PC-9 (cell line): ENCODE measurements around the gene PSMG4. TPM values are rescaled to one million over a fixed set of nuclear protein-coding genes. Genes with fewer than 3 reads are reported as not detected.
"Not testable (repeated sequence)": the region's sequence is repeated elsewhere in the genome, so short reads cannot be mapped to it uniquely, and the experiment has no call there.

Experiments
- BruUV-seq: library from RNA; stranded (reverse); fragments of 400-500 nt; replicated peaks from 2 replicates; lab custom pipeline; 2021; lab: Mats Ljungman, UMichigan
- CTCF ChIA-PET: fragments of 300-600 bp; sonication (Branson Sonifier 250); formaldehyde crosslinking; loops from one replicate; lab custom pipeline; 2022; ENCODE audit warnings: antibody characterized with exemption; lab: Charles Lee
- POLR2A ChIA-PET: fragments of 300-600 bp; sonication (Branson Sonifier 250); formaldehyde crosslinking; loops from one replicate; lab custom pipeline; 2022; ENCODE audit warnings: antibody characterized with exemption; ENCODE audit not compliant: unreplicated experiment; lab: Charles Lee
- DNase-seq, 2 experiments: peaks; one replicate each; pipeline versions ENCODE4 v3.0.0 to v3.0.0-alpha.2; 2015 to 2022; ENCODE audit warnings: mixed read lengths in 1 of 2
- H2AFZ ChIP-seq: fragments of 200-600 bp; sonication (generic); 2 replicates; pipeline ENCODE4 v1.8.1; 2017; ENCODE audit warnings: antibody characterized with exemption
- H3F3A ChIP-seq: fragments of 200-600 bp; sonication (generic); 2 replicates; pipeline ENCODE4 v1.8.1; 2017; ENCODE audit warnings: antibody characterized with exemption, mild to moderate bottlenecking, low read depth; ENCODE audit not compliant: insufficient read depth
- H3K27ac ChIP-seq: fragments of 200-600 bp; sonication (generic); 2 replicates; pipeline ENCODE4 v1.6.1; 2016; ENCODE audit warnings: mixed run types
- H3K27me3 ChIP-seq: fragments of 200-600 bp; sonication (generic); 2 replicates; pipeline ENCODE4 v1.6.1; 2016; ENCODE audit warnings: low read depth, mixed run types; ENCODE audit not compliant: insufficient read depth
- H3K36me3 ChIP-seq: fragments of 200-600 bp; sonication (generic); 2 replicates; pipeline ENCODE4 v1.6.1; 2016; ENCODE audit warnings: low read depth, mixed run types
- H3K4me1 ChIP-seq: fragments of 200-600 bp; sonication (generic); replicated peaks from 2 replicates; pipeline ENCODE4 v1.6.1; 2016; ENCODE audit warnings: mixed run types; ENCODE audit not compliant: insufficient read depth
- H3K4me2 ChIP-seq: fragments of 200-600 bp; sonication (generic); 2 replicates; pipeline ENCODE4 v1.6.1; 2017; ENCODE audit warnings: mixed run types
- H3K4me3 ChIP-seq: fragments of 200-600 bp; sonication (generic); 2 replicates; pipeline ENCODE4 v1.6.1; 2016; ENCODE audit warnings: mixed run types
- H3K79me2 ChIP-seq: fragments of 200-600 bp; sonication (generic); 2 replicates; pipeline ENCODE4 v1.6.1; 2017; ENCODE audit warnings: low read depth, mixed run types
- H3K9me2 ChIP-seq: fragments of 200-600 bp; sonication (generic); 2 replicates; pipeline ENCODE4 v1.8.1; 2017; ENCODE audit warnings: mild to moderate bottlenecking; ENCODE audit not compliant: insufficient read depth
- H3K9me3 ChIP-seq: fragments of 200-600 bp; sonication (generic); 2 replicates; pipeline ENCODE4 v1.8.1; 2016; ENCODE audit warnings: low read depth; ENCODE audit not compliant: insufficient read depth
- H4K20me1 ChIP-seq: fragments of 200-600 bp; sonication (generic); 2 replicates; pipeline ENCODE4 v1.8.1; 2017; ENCODE audit not compliant: insufficient read depth
- EZH2 ChIP-seq: fragments of 200-600 bp; sonication (generic); IDR thresholded peaks from 2 replicates; pipeline ENCODE4 v1.8.0; 2017; ENCODE audit warnings: antibody characterized with exemption, low read depth
- intact Hi-C: fragments of 100-400 bp; cut with micrococcal nuclease; formaldehyde crosslinking; loops from one replicate; pipeline ENCODE4 v1.10.0; 2022; ENCODE audit not compliant: unreplicated experiment
- total RNA-seq: library from RNA; stranded (reverse); gene quantifications from 2 replicates; pipeline ENCODE4 v1.2.3, GENCODE V29; 2021
- TF ChIP-seq, protein P1 (sequence below): fragments of 200-600 bp; sonication (generic); conservative IDR thresholded peaks from 2 replicates; pipeline ENCODE4 v1.6.1; 2017; ENCODE audit warnings: mixed run types, antibody characterized with exemption, mild to moderate bottlenecking, moderate library complexity

Gene PSMG4
- total RNA-seq, 1 experiment from 2014 or later, result 33.8 TPM

DNA sequence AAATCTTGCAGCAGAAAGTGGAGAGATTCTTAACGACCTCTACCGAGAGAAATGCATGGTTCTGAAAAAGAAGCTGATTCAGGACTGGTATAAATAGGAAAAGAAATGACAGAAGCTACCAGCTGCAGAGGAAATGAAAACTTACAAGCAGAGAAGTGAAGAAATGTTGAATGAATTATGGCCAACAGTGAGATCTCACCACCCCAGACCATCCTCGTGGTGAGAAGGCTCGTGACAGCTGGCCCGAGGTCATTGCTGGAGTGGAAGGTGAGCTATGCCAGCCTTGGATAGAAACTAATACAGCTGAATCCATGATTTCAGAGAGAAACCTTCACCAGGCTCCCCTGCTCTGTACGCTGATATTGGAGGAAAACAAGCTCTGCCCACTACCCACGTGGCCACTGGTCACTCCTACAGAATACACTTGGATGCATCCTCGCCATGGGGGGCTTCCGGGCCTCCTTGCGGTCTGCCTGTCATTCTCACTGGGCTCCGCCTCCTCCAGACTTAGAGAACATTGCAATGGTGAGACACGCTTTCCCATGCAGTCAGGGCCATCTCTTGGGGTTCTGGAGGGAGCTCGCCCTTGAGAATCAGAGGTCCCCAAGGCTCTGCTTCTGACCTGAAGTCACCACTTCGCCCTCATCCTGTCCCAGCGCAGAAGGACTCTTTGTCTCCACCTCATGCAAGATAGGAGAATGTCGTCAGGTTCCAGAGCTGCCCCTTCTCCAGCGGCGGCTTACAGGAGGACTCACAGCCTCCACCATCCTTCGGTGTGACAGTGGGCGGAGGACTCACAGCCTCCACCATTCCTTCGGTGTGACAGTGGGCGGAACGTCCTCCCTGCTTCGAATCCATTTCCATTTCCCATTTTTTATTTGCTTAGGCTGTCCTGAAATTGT is 20.7 kb upstream of the PSMG4 start:
- intact Hi-C loops, result no loop called here
- TF ChIP-seq, protein P1, sequence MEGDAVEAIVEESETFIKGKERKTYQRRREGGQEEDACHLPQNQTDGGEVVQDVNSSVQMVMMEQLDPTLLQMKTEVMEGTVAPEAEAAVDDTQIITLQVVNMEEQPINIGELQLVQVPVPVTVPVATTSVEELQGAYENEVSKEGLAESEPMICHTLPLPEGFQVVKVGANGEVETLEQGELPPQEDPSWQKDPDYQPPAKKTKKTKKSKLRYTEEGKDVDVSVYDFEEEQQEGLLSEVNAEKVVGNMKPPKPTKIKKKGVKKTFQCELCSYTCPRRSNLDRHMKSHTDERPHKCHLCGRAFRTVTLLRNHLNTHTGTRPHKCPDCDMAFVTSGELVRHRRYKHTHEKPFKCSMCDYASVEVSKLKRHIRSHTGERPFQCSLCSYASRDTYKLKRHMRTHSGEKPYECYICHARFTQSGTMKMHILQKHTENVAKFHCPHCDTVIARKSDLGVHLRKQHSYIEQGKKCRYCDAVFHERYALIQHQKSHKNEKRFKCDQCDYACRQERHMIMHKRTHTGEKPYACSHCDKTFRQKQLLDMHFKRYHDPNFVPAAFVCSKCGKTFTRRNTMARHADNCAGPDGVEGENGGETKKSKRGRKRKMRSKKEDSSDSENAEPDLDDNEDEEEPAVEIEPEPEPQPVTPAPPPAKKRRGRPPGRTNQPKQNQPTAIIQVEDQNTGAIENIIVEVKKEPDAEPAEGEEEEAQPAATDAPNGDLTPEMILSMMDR, result no peak
- TF ChIP-seq EZH2, result no peak
- DNase-seq, result no peak
- no TSS peak for BruUV-seq
- Histone ChIP-seq H3K79me2 (no peaks in the 10 kb centered on the region), H3K4me2 (no peak overlapping the region), H3K27ac (no peak overlapping the region), H3K36me3 (no peaks in the 10 kb centered on the region), H3F3A (no peaks in the 10 kb centered on the region), H3K9me2 (no peaks in the 10 kb centered on the region), H4K20me1 (no peaks in the 10 kb centered on the region), H3K4me3 (no peak overlapping the region), H3K9me3 (no peaks in the 10 kb centered on the region), H3K27me3 (no peaks in the 10 kb centered on the region), H3K4me1 (no peaks in the 10 kb centered on the region), H2AFZ (no peak overlapping the region)
- POLR2A ChIA-PET, result no interaction called here
- CTCF ChIA-PET, result no interaction called here

DNA sequence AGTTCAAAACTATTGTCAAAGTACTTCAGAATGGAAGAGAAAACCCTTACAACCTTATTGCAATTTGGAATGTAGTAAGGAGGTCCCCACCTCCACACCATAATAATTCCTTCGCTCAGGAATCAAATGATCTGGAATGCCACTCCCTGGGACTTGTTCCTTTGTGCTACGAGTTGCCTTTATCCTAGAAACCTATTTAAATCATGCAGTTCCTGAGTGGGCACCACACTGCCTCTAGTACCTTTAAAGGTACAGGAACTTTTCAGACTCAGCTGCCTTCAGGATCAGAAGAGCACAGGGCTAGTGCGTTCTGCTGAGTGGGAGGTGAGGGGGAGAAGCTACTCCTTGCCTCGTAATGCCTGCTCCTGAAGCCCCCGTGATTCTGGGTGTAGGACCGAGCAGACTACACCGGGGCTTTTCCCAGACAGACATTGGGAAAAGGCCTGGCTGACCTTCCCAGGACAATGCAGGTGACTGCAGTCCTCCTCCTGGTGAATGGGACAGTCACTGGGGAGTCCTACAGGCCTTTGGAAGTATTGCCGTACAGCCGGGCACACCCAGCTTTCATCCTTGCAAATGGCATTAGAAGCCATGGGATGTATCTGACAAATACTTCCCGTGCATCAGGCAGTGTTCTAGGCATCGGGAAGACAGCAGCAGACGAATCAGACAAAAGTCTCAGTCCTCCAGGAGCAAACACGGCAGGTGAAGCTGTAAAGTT is 19.5 kb upstream of the PSMG4 start:
- Histone ChIP-seq H2AFZ (no peak overlapping the region), H3K27me3 (no peaks in the 10 kb centered on the region), H3K9me2 (no peaks in the 10 kb centered on the region), H3K4me3 (no peak overlapping the region), H3K4me2 (no peak overlapping the region), H4K20me1 (no peaks in the 10 kb centered on the region), H3K36me3 (no peaks in the 10 kb centered on the region), H3K27ac (no peak overlapping the region), H3F3A (no peaks in the 10 kb centered on the region), H3K4me1 (no peaks in the 10 kb centered on the region), H3K9me3 (no peaks in the 10 kb centered on the region), H3K79me2 (no peaks in the 10 kb centered on the region)
- BruUV-seq, result no TSS peak
- no peak for DNase-seq
- POLR2A ChIA-PET, result no interaction called here
- intact Hi-C loops, result no loop called here
- no peak for TF ChIP-seq EZH2
- TF ChIP-seq, protein P1, result peak; percentile 37; the same call in 1 of the 2 replicates
- CTCF ChIA-PET, result interaction anchor here (1.4 kb wide), 1 partner anchor 82 kb away, joined by 3 read pairs; the partner anchor contains the start of gene TUBB2A

DNA sequence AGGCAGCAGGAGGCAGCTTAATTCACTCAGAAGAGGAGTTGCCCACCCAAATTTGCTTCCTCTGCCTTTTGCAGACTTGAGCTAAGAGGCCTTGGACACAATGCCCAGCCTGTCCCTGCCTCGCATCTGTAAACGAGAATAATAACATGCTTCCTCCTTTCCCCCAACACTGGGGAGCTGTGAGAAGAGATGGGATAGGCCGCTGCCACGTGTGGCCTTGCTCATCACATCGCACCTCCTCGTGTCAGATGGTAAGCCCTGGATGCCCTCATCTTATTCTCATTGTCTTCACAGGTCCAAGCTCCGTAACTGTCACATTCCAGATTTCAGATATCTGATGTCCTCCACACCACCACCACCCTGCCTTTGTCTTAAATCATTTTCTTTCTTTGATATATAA is 18.2 kb upstream of the PSMG4 start:
- no TSS peak for BruUV-seq
- Histone ChIP-seq H3K9me2 (no peaks in the 10 kb centered on the region), H3K27me3 (no peaks in the 10 kb centered on the region), H3K9me3 (no peaks in the 10 kb centered on the region), H3K79me2 (no peaks in the 10 kb centered on the region), H3K4me3 (no peak overlapping the region), H3K4me1 (no peaks in the 10 kb centered on the region), H3K36me3 (no peaks in the 10 kb centered on the region), H2AFZ (no peak overlapping the region), H4K20me1 (no peaks in the 10 kb centered on the region), H3K4me2 (no peak overlapping the region), H3K27ac (no peak overlapping the region), H3F3A (no peaks in the 10 kb centered on the region)
- ChIA-PET CTCF (interaction anchor here (0.8 kb wide), 1 partner anchor 11 kb away, joined by 3 read pairs; no protein-coding TSS in a partner anchor), POLR2A (no interaction called here)
- intact Hi-C loops, result no loop called here
- TF ChIP-seq EZH2, result no peak
- TF ChIP-seq, protein P1, result no peak
- no peak for DNase-seq

DNA sequence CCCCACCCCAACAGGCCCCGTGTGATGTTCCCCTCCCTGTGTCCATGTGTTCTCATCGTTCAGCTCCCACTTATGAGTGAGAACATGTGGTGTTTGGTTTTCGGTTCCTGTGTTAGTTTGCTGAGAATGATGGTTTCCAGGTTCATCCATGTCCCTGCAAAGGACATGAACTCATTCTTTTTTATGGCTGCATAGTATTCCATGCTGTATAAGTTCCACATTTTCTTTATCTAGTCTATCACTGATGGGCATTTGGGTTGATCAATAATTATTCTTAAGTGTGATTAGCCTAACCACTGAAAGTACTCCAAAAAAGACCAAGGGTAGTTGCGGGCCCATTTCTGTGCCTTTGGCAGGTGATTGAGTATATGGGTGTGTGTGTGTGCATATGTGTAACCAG is 17.0 kb upstream of the PSMG4 start:
- H3K79me2 ChIP-seq, H3K9me2 ChIP-seq, H3K4me3 ChIP-seq, CTCF ChIA-PET, H3F3A ChIP-seq, H4K20me1 ChIP-seq, H3K36me3 ChIP-seq, POLR2A ChIA-PET, H3K27ac ChIP-seq, H3K27me3 ChIP-seq, DNase-seq, H3K4me1 ChIP-seq, intact Hi-C loops, BruUV-seq, H3K9me3 ChIP-seq, H2AFZ ChIP-seq, H3K4me2 ChIP-seq: not testable (repeated sequence)
